Calu3 (cell line): ENCODE measurements around the gene TEX22. TPM values are rescaled to one million over a fixed set of nuclear protein-coding genes. Genes with fewer than 3 reads are reported as not detected.

ENCODE experiments used
- BruUV-seq: library from RNA; stranded (reverse); fragments of 400-500 nt; replicated peaks from 2 replicates; lab custom pipeline; 2021; lab: Mats Ljungman, UMichigan
- CTCF ChIA-PET: fragments of 300-600 bp; sonication (Branson Sonifier 250); formaldehyde crosslinking; loops from one replicate; lab custom pipeline; 2022; ENCODE audit warnings: antibody characterized with exemption; lab: Charles Lee
- DNase-seq: peaks from one replicate; pipeline ENCODE4 v3.0.0; 2022
- H3K27ac Mint-ChIP-seq: one replicate; pipeline ENCODE4 v1.8.0; 2022; ENCODE audit warnings: mixed read lengths; ENCODE audit not compliant: unreplicated experiment
- H3K27me3 Mint-ChIP-seq: one replicate; pipeline ENCODE4 v1.8.0; 2022; ENCODE audit warnings: mixed read lengths; ENCODE audit not compliant: unreplicated experiment
- H3K36me3 Mint-ChIP-seq: one replicate; pipeline ENCODE4 v1.8.0; 2022; ENCODE audit warnings: mild to moderate bottlenecking, moderate library complexity, mixed read lengths; ENCODE audit not compliant: insufficient read depth, unreplicated experiment
- H3K4me1 Mint-ChIP-seq: one replicate; pipeline ENCODE4 v1.8.0; 2022; ENCODE audit warnings: mild to moderate bottlenecking, low read depth, mixed read lengths; ENCODE audit not compliant: unreplicated experiment
- H3K4me3 Mint-ChIP-seq: one replicate; pipeline ENCODE4 v1.8.0; 2022; ENCODE audit warnings: mild to moderate bottlenecking, low read depth, moderate library complexity, mixed read lengths; ENCODE audit not compliant: unreplicated experiment
- H3K9me3 Mint-ChIP-seq: one replicate; pipeline ENCODE4 v1.8.0; 2022; ENCODE audit warnings: low read depth, mixed read lengths; ENCODE audit not compliant: unreplicated experiment
- intact Hi-C: fragments of 100-400 bp; cut with micrococcal nuclease; formaldehyde crosslinking; loops from one replicate; pipeline ENCODE4 v1.10.0; 2022; ENCODE audit not compliant: unreplicated experiment
- total RNA-seq: library from RNA; stranded (reverse); gene quantifications from 2 replicates; pipeline ENCODE4 v1.2.3, GENCODE V29; 2022
- TF ChIP-seq, protein P1 (sequence below): fragments of 200-600 bp; IDR thresholded peaks from one replicate; pipeline ENCODE4 v1.8.0; 2022; ENCODE audit warnings: antibody characterized with exemption; ENCODE audit not compliant: unreplicated experiment

The TEX22 gene
- total RNA-seq, 1 experiment from 2014 or later = 2.8 TPM

DNA sequence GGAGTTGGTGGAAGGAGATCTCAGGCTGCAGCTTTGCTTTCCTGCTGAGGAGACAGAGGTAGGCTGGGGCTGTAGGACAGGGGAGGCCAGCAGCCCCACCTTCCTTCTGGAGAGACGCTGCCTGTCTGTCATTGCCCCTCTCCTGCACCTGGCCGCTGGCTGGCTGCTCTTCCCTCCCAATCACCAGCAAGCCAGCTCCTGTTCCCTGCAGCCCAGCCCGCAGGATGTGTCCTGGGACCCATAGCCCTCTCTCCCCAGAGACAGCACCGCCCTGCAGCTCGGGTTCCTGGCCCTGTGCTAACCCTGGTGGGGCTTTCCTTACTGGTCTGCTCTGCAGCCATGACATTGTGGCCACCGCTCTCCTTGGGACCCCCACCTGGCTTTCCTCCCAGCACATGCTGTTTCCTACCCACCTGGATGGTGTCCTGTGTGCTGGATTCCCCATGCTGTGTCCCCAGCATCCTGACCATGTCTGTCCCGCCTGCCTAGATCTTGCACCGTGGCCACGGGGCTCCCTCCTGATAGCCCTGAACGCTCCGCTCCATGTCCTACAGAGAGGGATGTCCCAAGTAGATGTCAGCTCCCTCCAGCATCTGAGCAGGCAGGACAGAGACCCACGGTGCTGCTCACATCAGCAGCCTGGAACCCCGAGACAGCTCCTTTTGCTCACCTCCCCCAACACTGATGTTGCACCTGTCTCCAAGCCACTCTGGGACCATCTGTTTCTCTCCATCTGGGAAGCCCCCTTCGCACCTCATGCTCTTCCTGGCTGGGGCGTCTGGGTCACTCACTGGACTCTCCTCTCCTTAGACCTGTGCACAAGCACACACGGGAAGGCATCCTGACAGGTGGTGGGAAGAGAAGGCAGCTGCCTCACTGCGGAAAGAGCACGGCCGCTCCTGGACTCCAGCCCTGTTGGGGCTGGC is 20.2 kb downstream of the TEX22 start:
- H3K4me1 Mint-ChIP-seq = peaks cover 27% of the 10 kb centered on the region
- H3K9me3 Mint-ChIP-seq = no peaks in the 10 kb centered on the region
- BruUV-seq = no TSS peak
- peak overlapping the region; percentile 56 for H3K4me3 Mint-ChIP-seq
- H3K27ac Mint-ChIP-seq = no peak overlapping the region
- intact Hi-C loops = no loop called here
- no peak for DNase-seq
- H3K36me3 Mint-ChIP-seq = peaks cover 36% of the 10 kb centered on the region
- TF ChIP-seq, protein P1, sequence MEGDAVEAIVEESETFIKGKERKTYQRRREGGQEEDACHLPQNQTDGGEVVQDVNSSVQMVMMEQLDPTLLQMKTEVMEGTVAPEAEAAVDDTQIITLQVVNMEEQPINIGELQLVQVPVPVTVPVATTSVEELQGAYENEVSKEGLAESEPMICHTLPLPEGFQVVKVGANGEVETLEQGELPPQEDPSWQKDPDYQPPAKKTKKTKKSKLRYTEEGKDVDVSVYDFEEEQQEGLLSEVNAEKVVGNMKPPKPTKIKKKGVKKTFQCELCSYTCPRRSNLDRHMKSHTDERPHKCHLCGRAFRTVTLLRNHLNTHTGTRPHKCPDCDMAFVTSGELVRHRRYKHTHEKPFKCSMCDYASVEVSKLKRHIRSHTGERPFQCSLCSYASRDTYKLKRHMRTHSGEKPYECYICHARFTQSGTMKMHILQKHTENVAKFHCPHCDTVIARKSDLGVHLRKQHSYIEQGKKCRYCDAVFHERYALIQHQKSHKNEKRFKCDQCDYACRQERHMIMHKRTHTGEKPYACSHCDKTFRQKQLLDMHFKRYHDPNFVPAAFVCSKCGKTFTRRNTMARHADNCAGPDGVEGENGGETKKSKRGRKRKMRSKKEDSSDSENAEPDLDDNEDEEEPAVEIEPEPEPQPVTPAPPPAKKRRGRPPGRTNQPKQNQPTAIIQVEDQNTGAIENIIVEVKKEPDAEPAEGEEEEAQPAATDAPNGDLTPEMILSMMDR = no peak
- H3K27me3 Mint-ChIP-seq = peaks cover 4% of the 10 kb centered on the region
- CTCF ChIA-PET = interaction anchor here (0.5 to 0.6 kb wide), 2 partner anchors 16 to 105 kb away, joined by 4 read pairs; no protein-coding TSS in a partner anchor

DNA sequence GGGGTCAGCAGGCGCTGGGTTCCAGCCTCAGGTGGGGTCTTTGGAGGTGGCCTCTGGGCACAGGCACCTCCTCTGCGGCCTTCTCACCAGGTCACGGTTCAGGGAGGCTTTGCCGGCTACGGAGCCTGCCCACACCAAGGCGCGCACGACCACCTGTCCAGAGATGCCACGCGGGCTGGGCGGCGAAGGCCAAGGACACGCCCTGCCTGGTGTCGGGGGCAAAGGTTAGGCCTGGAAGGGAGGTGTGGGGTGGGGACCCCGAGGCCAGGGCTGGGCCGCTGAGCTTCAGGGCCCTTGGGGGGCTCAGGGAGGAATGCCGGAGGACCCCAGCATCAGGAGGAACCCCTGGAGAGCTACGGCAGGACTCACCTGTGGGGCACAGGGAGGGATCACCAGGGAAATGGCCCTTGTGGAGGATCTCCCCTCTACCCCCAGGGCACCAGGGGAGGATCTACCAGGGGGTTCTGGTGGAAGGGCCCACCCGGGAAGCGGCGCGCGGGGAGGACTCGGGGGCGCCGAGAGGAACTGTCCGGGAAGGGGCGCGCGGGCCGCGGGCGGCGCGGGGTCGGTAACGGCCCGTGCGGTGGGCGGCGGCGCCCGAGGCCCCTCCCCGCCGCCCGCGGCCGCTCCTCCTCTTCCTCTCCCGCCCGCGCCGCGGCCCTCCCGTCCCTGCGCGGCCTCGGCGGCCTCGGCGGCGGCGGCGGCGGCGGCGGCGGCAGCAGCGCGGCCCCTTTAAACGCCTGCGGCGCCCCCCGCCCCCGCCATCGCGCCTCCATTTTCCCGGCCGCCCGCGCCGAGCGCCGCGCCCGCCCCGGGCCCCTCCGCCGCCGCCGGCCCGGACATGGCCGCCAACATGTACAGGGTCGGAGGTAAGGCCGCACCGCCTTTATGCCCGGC is 21.1 kb downstream of the TEX22 start, which contains the start of gene MTA1:
MTA1 (plus strand) TSS at position 633 of the 897 bp plus-strand sequence; CDS start at position 842, 209 bp downstream.
- CTCF ChIA-PET = no interaction called here
- H3K27me3 Mint-ChIP-seq = no peaks in the 10 kb centered on the region
- peaks cover 27% of the 10 kb centered on the region for H3K4me1 Mint-ChIP-seq
- no TSS peak for BruUV-seq
- intact Hi-C loops = no loop called here
- no peaks in the 10 kb centered on the region for H3K9me3 Mint-ChIP-seq
- H3K4me3 Mint-ChIP-seq = peak within 1 kb of the TSS; percentile 93
- DNase-seq = peak; percentile 38
- TF ChIP-seq, protein P1 = no peak
- peak within 1 kb of the TSS; percentile 85 for H3K27ac Mint-ChIP-seq
- H3K36me3 Mint-ChIP-seq = peaks cover 42% of the 10 kb centered on the region

DNA sequence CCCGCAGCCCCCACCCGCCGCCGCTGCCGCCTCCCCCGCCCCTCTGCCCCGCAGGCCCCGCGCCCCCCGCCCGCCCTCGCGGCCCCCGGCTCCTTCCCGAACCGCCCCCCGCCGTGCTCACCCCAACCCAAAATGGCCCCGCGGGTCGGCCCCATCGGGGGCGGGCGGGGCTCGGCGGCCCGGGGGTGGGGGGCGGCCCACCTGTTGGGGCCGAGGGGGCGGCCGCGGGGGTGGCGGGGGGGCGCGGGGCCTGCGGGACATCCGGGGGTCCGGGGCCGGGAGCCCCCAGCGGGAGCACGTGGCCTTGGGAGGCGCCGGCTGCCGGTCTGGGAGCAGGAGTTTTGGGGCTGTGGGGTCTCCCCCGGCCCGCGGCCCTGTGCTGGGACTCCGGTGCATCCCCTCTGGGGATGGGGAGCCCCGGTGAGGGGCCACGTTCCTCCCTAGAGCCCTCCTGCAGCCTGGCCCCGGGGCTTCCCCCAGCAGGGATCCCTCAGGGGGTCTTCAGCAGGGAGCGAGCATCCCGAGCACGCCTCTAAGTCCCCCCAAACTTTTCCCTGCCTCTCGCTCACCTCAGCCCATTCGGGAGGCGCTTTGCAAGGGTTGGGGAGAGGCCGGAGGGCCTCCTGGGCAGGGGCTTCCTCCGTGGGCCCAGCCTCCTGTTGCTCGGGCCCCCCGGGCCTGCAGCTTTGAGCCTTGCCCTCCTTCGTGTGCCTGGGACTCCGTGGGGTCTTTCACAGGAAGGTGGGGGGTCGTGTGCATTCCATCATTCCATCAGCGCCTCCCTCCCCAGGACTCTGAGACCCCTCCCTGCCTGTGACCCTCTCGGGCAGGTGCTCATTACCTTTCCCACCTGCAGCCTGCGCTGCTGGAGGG is 22.0 kb downstream of the TEX22 start:
- Mint-ChIP-seq H3K36me3 (peaks cover 46% of the 10 kb centered on the region), H3K27me3 (no peaks in the 10 kb centered on the region), H3K27ac (peak overlapping the region; percentile 85), H3K4me1 (peaks cover 27% of the 10 kb centered on the region), H3K9me3 (no peaks in the 10 kb centered on the region), H3K4me3 (peak overlapping the region; percentile 93)
- TF ChIP-seq, protein P1 = no peak
- DNase-seq = no peak
- intact Hi-C loops = no loop called here
- BruUV-seq = no TSS peak
- CTCF ChIA-PET = interaction anchor here (0.7 kb wide), 1 partner anchor 60 kb away, joined by 3 read pairs; no protein-coding TSS in a partner anchor
